WERI-Rb-1 (cell line): Measurements from ENCODE around the gene ABHD17C.

ENCODE experiments used
- DNase-seq: peaks from one replicate; pipeline ENCODE4 v3.0.0-alpha.2; 2020
- H3K27ac ChIP-seq: fragments of 250-450 bp; sonication (Bioruptor Pico); 2 replicates; pipeline ENCODE4 v1.5.1; 2020; ENCODE audit warnings: mild to moderate bottlenecking, moderate library complexity
- H3K27me3 ChIP-seq: fragments of 250-450 bp; sonication (Bioruptor Pico); 2 replicates; pipeline ENCODE4 v1.5.1; 2021; ENCODE audit warnings: mild to moderate bottlenecking, low read depth, moderate library complexity; ENCODE audit not compliant: insufficient read depth, severe bottlenecking
- H3K36me3 ChIP-seq: fragments of 250-450 bp; sonication (Bioruptor Pico); 2 replicates; pipeline ENCODE4 v1.5.1; 2020; ENCODE audit warnings: mild to moderate bottlenecking, moderate library complexity
- H3K4me3 ChIP-seq: 2 replicates; pipeline ENCODE4 v1.5.1; 2011; ENCODE audit warnings: low read depth, mild to moderate bottlenecking, control low read depth, low read length
- H3K9me3 ChIP-seq: fragments of 250-450 bp; sonication (Bioruptor Pico); 2 replicates; pipeline ENCODE4 v1.5.1; 2021; ENCODE audit warnings: mild to moderate bottlenecking, moderate library complexity; ENCODE audit not compliant: severe bottlenecking
- TF ChIP-seq, protein P1 (sequence below): IDR thresholded peaks from 2 replicates; pipeline ENCODE4 v1.5.1; 2011; ENCODE audit warnings: low read depth, mild to moderate bottlenecking, control low read depth, inconsistent platforms, low read length

ABHD17C gene

DNA sequence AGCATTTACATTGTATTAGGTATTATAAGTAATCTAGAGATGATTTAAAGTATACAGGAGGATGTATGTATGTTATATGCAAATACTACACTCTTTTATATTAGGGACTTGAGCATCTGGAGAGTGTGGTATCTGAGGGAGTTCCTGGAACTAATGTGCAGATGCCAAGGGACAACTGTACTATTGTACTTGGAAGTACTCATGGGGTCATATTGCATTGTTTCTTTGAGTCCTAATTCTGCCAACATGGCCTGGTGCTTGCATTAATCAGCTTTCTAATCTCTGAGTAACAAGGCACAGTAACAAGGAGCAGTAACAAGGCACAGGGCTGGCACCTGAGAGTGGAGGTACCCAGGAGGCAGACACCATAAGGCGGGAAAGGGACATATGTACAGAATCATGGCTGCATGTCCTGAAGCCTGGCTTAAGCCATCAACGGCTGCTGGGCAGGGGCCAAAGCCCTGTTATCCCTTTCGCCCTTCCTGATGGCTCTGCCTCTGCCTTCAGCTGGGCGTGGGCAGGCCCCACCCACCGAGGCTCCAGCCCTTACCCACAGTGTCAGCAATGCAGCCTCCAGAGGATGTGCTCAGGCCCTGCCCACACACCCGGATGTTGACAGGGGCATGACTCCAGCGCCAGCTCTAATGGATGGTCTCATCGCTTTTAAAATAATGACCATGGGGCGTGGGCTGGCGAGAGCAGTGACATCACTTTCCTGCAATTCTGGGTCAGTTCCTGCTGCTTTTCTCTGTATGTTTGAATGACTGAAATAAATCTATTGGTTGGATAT, 107.0 kb downstream of the ABHD17C start:
- TF ChIP-seq, protein P1, sequence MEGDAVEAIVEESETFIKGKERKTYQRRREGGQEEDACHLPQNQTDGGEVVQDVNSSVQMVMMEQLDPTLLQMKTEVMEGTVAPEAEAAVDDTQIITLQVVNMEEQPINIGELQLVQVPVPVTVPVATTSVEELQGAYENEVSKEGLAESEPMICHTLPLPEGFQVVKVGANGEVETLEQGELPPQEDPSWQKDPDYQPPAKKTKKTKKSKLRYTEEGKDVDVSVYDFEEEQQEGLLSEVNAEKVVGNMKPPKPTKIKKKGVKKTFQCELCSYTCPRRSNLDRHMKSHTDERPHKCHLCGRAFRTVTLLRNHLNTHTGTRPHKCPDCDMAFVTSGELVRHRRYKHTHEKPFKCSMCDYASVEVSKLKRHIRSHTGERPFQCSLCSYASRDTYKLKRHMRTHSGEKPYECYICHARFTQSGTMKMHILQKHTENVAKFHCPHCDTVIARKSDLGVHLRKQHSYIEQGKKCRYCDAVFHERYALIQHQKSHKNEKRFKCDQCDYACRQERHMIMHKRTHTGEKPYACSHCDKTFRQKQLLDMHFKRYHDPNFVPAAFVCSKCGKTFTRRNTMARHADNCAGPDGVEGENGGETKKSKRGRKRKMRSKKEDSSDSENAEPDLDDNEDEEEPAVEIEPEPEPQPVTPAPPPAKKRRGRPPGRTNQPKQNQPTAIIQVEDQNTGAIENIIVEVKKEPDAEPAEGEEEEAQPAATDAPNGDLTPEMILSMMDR, result no peak
- DNase-seq, result no peak
- H3K4me3 ChIP-seq, result no peak overlapping the region
- H3K36me3 ChIP-seq, result no peaks in the 10 kb centered on the region
- no peaks in the 10 kb centered on the region for H3K27me3 ChIP-seq
- H3K27ac ChIP-seq, result no peak overlapping the region
- H3K9me3 ChIP-seq, result no peaks in the 10 kb centered on the region

DNA sequence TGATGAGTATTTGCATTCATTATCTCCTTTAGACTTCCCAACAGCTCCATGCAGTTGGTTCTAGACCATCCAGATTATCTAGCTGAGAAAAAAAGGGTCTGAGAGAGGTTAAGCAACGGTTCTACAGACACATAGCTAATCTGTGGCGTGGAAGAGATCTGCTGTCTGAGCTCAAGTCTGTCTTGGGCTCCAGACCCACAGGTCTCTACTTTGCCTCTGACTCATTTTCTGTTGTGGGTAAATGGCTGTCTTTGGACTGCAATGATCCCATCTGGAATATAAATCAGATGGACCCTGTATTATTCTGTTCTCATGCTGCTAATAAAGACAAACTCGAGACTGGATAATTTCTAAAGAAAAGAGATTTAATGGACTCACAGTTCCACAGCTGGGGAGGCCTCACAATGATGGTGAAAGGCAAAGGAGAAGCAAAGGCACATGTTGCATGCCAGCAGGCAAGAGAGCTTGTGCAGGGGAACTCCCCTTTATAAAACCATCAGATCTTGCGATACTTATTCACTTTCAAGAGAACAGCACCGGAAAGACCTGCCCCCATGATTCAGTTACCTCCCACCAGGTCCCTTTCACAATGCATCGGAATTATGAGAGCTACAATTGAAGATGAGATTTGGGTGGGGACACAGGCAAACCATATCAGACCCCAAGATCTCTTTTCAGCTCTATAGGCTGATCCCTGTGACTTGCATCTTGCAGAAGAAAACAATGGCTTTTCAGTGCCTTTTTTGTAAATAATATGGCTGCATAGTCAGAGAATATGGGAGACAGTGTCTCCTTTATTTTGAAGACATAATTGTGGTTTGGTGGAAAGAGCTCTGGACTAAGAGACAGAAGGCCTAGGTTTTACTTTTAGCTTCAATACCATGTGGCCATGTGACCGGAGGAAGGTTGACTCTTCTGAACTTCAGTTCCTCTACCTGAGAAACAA, 108.7 kb downstream of the ABHD17C start:
- no peak overlapping the region for H3K4me3 ChIP-seq
- H3K36me3 ChIP-seq, result no peaks in the 10 kb centered on the region
- H3K9me3 ChIP-seq, result no peaks in the 10 kb centered on the region
- TF ChIP-seq, protein P1, result no peak
- DNase-seq, result no peak
- no peak overlapping the region for H3K27ac ChIP-seq
- no peaks in the 10 kb centered on the region for H3K27me3 ChIP-seq

DNA sequence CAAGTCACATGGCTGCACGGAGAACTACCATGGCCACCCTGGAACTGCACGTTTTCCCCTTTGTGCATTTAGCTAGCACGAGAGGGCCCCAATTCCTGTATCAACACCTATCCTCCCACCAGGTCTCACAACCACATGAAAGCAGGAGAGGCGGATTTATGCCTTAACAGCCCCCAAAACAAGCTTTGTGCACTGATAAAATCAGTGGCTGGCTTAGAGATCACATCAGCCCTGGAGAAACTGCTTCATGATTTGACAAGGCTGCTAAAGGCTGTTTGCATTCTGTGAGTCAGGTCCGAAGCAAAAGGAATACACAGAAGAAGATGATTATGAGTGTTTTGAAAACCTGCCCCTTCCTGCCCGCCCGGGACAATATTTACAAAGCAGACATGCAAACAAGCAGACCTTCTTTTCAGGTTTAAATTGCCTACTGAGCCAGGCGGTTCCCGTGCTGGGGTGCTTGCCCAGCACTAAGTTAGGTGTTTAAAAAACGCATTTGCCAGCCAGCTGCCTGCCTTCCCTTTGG, 109.9 kb downstream of the ABHD17C start:
- H3K27ac ChIP-seq, result no peak overlapping the region
- no peak for DNase-seq
- TF ChIP-seq, protein P1, result no peak
- H3K4me3 ChIP-seq, result no peak overlapping the region
- H3K27me3 ChIP-seq, result no peaks in the 10 kb centered on the region
- no peaks in the 10 kb centered on the region for H3K36me3 ChIP-seq
- H3K9me3 ChIP-seq, result no peaks in the 10 kb centered on the region
